Skin of body (tissue), 2 donors: ENCODE results near the gene HADH. TPM values are rescaled to one million over a fixed set of nuclear protein-coding genes. Genes with fewer than 3 reads are reported as not detected.
"Not testable (repeated sequence)": the region's sequence is repeated elsewhere in the genome, so short reads cannot be mapped to it uniquely, and the experiment has no call there.

Source experiments
- DNase-seq: peaks from one replicate; lab custom pipeline; 2025; lab: John Stamatoyannopoulos, UW
- total RNA-seq: library from RNA; depleted of rRNA; stranded (reverse); fragments of >200 nt; gene quantifications from one replicate; pipeline ENCODE4 v1.2.3, GENCODE V29; 2014

HADH gene
- total RNA-seq, 1 donor from 2014 or later: 39.4 TPM

DNA sequence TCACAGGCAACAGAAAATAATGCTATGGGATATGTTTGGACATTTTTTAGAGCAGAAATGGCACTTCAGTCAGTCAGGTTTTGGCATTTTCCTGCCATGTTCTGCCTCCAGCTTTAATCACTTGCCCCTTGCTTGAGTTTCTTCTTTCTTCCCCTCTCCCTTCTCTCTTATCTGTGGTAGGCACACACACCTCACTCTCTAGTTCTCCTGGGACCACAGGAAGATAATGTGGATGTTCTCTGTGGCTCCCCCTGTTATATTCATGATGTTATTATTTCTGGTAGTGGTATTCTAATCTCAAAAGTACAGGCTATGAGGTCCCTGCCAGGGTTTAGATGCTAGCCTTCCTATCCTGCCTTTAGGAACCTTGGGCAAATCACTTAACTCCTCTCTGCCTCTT lies 5.2 kb downstream of the HADH start:
- DNase-seq: no peak

- DNase-seq: peak; percentile 6
These were observed 7.5 kb downstream of the HADH start for GRCh38 chr4:107996949-107997788.

DNA sequence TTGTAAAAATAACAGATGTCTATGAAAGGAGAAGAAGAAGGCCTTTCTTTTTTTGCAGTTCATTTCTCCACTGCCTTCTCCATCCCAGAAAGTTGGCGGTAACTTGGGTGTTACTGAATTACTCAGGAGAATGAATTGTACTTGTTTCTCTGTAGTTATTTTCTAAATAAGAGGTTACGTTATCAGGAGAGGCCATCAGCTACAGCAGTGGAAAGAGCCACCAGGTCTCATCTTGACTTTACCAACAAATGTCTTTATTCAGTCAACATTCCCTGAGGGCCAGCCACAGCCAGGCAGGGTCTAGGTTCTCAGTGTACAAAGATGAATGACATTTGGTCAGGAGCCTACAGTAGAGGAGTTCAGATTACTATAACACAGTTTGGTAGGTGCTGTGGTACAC lies 8.1 kb downstream of the HADH start:
- DNase-seq: no peak

GRCh38 chr4:107999932-108000539 lies 10.3 kb downstream of the HADH start:
- no peak for DNase-seq

- no peak for DNase-seq
These were observed 11.9 kb downstream of the HADH start for GRCh38 chr4:108001540-108002135.

GRCh38 chr4:108003982-108004515 lies 14.4 kb downstream of the HADH start:
- no peak for DNase-seq

DNA sequence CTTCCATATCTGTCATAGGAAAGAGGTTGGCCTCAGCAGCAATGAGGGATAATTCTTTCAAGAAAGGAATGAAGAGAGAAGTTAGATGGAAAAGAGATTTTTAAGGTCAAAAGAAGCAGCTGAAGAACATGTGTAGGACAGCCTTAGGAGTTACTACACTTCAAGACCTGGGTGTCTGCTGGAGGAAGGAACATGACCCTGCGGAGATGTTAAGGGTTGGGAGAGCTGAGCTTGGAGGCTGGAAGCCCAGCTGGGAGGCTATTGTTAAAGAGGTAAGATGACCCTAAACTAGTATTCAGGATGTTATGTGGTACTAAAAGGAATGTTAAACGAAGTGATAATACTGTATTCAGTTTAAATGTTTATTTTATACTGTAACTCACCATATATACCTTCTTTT lies 15.0 kb downstream of the HADH start:
- DNase-seq: no peak

GRCh38 chr4:108005807-108006206 lies 16.1 kb downstream of the HADH start:
- DNase-seq: no peak

GRCh38 chr4:108006361-108006760 lies 16.7 kb downstream of the HADH start:
- no peak for DNase-seq

DNA sequence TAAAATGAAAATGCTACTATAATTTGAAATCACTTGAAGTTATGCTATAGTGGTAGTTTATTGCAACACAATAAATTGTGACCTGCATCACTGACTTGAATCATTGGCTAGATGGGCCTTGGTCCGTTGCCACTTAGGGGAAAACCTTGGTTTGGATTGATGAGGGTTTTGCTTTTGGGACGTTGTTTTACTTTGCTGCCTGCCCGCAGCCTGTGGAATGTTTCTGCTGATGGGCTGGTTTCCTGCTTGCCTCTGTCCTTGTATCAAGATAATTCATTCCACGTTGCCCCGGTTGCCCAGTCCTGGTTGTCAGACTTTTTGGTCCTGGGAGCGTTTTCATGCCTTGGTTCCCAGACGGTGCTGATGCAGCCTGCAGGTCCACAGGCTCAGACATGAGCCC lies 18.3 kb downstream of the HADH start:
- no peak for DNase-seq

DNA sequence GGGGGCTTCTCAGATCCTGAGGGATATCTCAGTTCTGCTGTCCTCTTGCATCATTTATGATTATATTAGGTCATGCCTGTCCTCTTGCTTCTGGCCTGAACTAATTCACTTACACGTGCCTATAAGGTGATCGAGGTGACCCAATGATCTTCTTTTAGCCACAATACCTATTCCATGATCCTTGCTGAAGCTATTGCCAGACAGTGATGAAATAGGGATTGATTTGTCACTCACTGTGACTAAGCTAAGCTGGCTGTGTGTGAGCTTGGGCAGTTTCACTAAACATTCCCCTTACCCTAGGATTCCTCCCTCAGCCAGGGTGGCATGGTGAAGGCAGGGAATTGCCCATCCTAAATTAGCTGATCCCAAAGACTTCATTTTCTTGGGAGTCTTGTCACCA lies 19.0 kb downstream of the HADH start:
- DNase-seq: no peak

DNA sequence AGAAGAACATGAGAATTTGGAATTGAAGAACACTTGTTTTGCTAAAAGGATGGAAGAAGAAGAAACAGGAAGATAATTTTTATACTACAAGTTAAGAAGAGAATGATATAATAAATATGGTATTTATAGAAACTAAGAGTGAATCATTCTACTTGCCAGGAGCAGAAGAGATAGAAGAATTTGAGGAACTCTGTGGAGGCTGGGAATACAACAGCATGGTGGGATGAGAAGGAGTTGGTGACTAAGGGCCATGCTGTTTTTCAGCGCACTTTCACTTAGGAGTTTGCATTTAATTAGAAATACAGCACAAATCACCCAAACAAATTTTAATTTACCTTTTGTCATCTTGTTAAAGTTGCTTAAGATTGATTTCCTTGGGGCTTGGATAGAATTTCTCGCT lies 20.5 kb downstream of the HADH start:
- no peak for DNase-seq

- not testable (repeated sequence) for DNase-seq
These were observed 22.7 kb downstream of the HADH start for GRCh38 chr4:108012382-108012781.

DNA sequence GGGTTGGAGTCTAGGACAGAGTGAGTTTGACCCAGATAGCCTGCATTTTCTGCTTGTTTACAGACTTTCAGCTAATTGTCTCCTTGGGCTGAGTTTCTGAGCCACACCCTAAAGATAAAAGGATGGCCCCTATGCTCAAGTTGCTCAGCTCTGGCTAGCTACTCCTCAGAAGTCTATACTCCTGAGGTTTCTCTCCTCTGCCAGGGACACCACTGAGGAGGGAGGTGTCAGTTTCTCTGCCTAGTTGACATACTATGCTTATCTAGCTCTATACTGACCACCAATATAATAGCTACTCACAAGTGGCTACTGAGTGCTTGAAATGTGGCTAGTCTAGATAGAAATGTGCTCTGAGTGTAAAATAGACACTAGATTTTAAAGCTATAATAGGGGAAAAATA lies 23.6 kb downstream of the HADH start:
- DNase-seq: no peak

DNA sequence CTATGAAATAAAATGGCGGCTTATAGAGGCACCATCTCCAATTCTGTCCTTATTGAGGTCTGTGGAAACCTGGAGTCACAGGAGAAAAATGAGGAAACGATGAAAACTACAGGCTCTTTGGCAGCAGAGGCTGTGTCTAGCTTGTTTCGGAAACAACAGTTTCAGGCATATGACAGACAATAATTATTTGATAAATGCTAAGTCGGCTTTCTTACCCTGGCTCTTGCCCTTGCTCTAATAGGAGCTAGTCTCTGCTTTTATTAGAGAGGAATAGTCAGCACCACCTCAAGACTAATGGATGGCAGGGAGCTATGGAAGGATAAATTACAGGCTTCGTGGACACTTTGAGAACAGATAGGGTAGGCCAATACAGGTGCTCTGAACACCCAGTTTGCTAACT lies 24.3 kb downstream of the HADH start:
- DNase-seq: no peak

DNA sequence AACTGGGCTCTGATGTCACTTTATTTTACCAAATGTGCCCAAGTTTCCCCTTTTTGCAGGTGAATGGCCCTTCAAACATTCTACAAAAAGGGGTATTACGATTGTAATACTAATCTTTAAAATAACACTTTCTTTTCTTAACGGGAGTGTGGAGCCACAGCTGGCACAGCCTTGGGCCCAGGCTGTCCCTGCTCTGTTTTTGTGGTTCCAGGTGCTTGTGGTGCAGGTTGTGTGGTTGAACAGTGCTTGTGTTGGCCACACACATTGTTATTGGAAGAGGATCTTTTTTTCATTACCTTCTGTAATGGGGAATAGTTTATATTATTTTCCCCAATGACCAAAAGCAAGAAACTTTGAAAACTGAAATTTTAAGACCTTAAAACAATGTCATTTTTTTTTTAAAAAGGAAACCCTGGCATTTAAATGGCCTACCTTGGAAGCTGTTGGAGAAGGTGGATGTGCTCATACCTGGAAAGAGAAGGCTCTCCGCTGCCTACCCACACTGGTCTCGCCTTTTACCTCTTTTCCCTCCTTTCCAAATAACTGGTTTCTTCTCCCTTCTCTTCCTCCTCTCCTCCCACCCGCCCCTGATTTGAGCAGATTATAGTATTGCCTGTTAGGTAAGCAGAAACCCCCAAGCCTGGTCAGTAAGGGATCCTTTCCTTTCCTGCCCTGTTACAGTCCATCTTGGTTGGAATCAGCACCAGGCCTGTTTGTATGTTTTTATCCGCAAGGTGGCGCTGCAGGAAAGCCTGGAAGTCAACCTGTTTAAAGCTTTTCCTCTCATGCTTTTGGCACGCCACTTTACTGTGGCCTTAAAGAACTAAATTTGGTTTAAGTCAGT lies 28.6 kb downstream of the HADH start:
- peak; percentile 42 for DNase-seq

DNA sequence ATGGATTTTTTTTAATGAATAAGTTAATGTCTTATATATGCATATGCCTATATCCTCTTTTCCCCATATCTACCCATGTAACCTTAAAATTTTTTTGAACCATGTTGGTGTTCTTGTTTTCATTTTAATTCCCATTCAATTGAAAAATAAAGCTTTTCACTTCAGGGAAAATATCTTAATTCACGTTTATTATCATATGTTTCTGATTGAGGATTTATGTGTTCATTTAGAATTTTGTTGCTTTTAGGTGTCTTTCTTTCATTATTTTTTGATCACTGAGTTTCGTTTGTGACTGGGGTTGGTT lies 29.1 kb downstream of the HADH start:
- no peak for DNase-seq

DNA sequence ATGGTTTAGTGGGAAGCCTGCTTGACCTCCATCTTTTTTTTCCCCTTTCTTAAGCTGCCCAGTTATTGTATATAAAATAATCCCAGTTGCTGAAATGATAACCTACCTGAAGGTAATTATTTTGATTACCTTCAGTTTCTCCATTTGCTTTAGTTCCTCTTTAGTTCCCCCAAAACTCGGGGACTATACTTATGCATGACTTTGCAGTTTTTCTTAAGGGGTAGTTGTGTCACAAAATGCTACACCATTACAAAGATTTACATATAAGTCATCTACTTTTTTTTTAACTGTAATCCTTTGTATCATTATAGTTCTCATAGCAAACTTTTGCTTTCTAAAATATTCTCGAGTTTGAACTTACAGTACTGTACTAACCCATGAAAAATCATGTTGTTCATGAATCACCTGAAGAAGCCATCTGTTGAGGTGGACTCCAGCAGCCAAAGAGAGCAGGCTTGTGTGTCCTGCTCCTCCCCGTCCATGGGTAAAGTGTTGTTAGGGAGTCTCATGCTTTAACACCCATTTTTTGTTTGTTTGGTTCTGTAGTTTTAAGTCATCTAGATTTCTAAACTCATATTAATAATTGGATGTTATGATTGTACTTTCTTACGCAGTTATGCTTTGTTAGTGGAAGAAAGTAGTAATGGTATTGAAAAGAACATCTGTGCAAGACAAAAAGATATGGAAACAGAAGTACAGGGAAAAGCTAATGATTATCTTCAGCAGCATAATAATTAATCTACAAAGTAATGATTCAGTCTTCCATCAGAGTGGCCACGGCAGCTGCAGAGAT lies 34.6 kb downstream of the HADH start:
- DNase-seq: no peak

GRCh38 chr4:108024878-108025165 lies 35.1 kb downstream of the HADH start:
- no peak for DNase-seq

- no peak for DNase-seq
These were observed 39.5 kb downstream of the HADH start for GRCh38 chr4:108029016-108029720.

GRCh38 chr4:108029731-108030130 lies 40.0 kb downstream of the HADH start:
- no peak for DNase-seq
